ENCODE data around the gene PREPL. TPM values are rescaled to one million over a fixed set of nuclear protein-coding genes. Genes with fewer than 3 reads are reported as not detected.

PREPL gene
- total and polyA plus RNA-seq, 2 of the 4 experiments (the other 2 are of a cell fraction) = 27.6 to 39.6 TPM

- no peak overlapping the region for H2AK5ac ChIP-seq (ENCODE audit: low read depth, low read length)
- H3K18ac ChIP-seq (ENCODE audit: low read depth, low read length) = no peak overlapping the region
- H3K27me3 ChIP-seq (ENCODE audit: control insufficient read depth, insufficient read depth, low read length) = no peaks in the 10 kb centered on the region
- peaks cover 8% of the 10 kb centered on the region for H3K4me1 ChIP-seq (ENCODE audit: control insufficient read depth, insufficient read depth, low read length)
- H3K79me1 ChIP-seq (ENCODE audit: low read depth in 1 of 2, low read length in 2 of 2) = no peaks in the 10 kb centered on the region; a peak in 2 of 4 replicates
- H3K36me3 ChIP-seq (ENCODE audit: control insufficient read depth, insufficient read depth, low read length) = peaks cover 27% of the 10 kb centered on the region
- ATAC-seq (ENCODE audit: low read depth) = no peak
- H3K4ac ChIP-seq (ENCODE audit: low read depth, low read length) = no peak overlapping the region
- POLR2A ChIA-PET (ENCODE audit: unreplicated experiment) = no interaction called here
- intact Hi-C loops (cut with micrococcal nuclease) = no loop called here
- CTCF ChIA-PET = interaction anchor here (0.8 kb wide), 1 partner anchor 20 kb away, joined by 4 read pairs; no protein-coding TSS in a partner anchor
- dilution Hi-C loops (cut with HindIII; ENCODE audit: low sequenced_read_pairs, unreplicated experiment) = no loop called here
- no peak overlapping the region for H2AFZ ChIP-seq (replicated peaks; ENCODE audit: low read length, poor library complexity)
- H3K9ac ChIP-seq (ENCODE audit: low read depth, low read length) = no peak overlapping the region
- no peaks in the 10 kb centered on the region; the same call in 1 of the 2 replicates for H3K9me1 ChIP-seq (ENCODE audit: insufficient read depth, low read length)
- TF ChIP-seq CEBPB (IDR thresholded peaks at IDR 0.05; ENCODE audit: low read depth, low read length) = no peak
- no peak for TF ChIP-seq NFE2L2 (IDR thresholded peaks at IDR 0.05; ENCODE audit: low read depth, low read length)
- no peak for TF ChIP-seq RFX5 (IDR thresholded peaks at IDR 0.05; ENCODE audit: low read depth, low read length)
- TF ChIP-seq SMC3 (IDR thresholded peaks at IDR 0.05; ENCODE audit: low read depth, low read length) = no peak
- no peak for TF ChIP-seq POLR2A (IDR thresholded peaks at IDR 0.05; ENCODE audit: low read depth, low read length)
- TF ChIP-seq CHD1 (IDR thresholded peaks at IDR 0.05; ENCODE audit: low read depth, low read length) = no peak
- no peak for TF ChIP-seq CTCF (conservative IDR thresholded peaks at IDR 0.05; ENCODE audit: low read depth, low read length)
- no peak for TF ChIP-seq RCOR1 (IDR thresholded peaks at IDR 0.05; ENCODE audit: insufficient replicate concordance, low read length)
- no peak for TF ChIP-seq MAZ (IDR thresholded peaks at IDR 0.05; ENCODE audit: borderline replicate concordance, low read depth, low read length)
- no peak for TF ChIP-seq BHLHE40 (IDR thresholded peaks at IDR 0.05; ENCODE audit: low read depth, low read length)
- no peak for TF ChIP-seq USF2 (IDR thresholded peaks at IDR 0.05; ENCODE audit: low read depth, low read length)
- H2BK20ac ChIP-seq (ENCODE audit: low read depth, low read length) = no peak overlapping the region
- H2BK5ac ChIP-seq (ENCODE audit: low read depth, low read length, poor library complexity, severe bottlenecking) = no peak overlapping the region
- H3K27ac ChIP-seq (ENCODE audit: insufficient read depth, low read length) = no peak overlapping the region
- no peak overlapping the region for H2BK120ac ChIP-seq (ENCODE audit: low read depth, low read length)
- H3K56ac ChIP-seq (ENCODE audit: extremely low read depth, insufficient read depth, low read length) = no peak overlapping the region
- peaks cover 3% of the 10 kb centered on the region; the same call in 1 of the 2 replicates for H4K20me1 ChIP-seq (ENCODE audit: insufficient read depth, low read length)
- no TSS peak for BruUV-seq (replicated peaks)
- DNase-seq = no peak
- H2BK15ac ChIP-seq (ENCODE audit: low read depth, low read length) = no peak overlapping the region
- H3K23ac ChIP-seq (ENCODE audit: low read depth, low read length) = no peak overlapping the region
- in situ Hi-C loops (cut with MboI; ENCODE audit: low sequenced_read_pairs) = no loop called here
- H4K5ac ChIP-seq (ENCODE audit: low read depth, low read length) = no peak overlapping the region
- no peak overlapping the region for H4K8ac ChIP-seq (ENCODE audit: low read depth in 2 of 2, low read length in 2 of 2)
- H3K14ac ChIP-seq (replicated peaks; ENCODE audit: low read depth, low read length) = no peak overlapping the region
- WGBS, 2 experiments (ENCODE audit: extremely low coverage in 2 of 2, insufficient read length in 1 of 2) = 100% methylated on average over 1 of the region's 5 CpGs; no CpG with 5 or more reads in 1 of the 2 experiments
- no peak overlapping the region for H4K91ac ChIP-seq (ENCODE audit: insufficient read depth, low read depth, low read length)
- H3K4me3 ChIP-seq (ENCODE audit: insufficient read depth, low read depth, low read length) = no peak overlapping the region
- no peak overlapping the region for H2AK9ac ChIP-seq (replicated peaks; ENCODE audit: low read depth, low read length, poor library complexity)
- H3K4me2 ChIP-seq (ENCODE audit: low read depth, low read length) = no peak overlapping the region
- no peaks in the 10 kb centered on the region for H3K9me3 ChIP-seq (ENCODE audit: control insufficient read depth, insufficient read depth, low read length)
Observed at GRCh38 chr2:44321360-44321759, 39.9 kb downstream of the PREPL start.

Data from IMR-90 (cell line).